B cell (primary cell): Measurements from ENCODE around the gene ADD3. TPM values are rescaled to one million over a fixed set of nuclear protein-coding genes. Genes with fewer than 3 reads are reported as not detected.
A peak's percentile ranks its signal among the peaks of the same experiment; 100 is the strongest.

Source experiments
- ATAC-seq: fragments of 200-7000 bp; cut with Tn5 transposase; one replicate; pipeline ENCODE4 v1.10.0; 2021; ENCODE audit warnings: low read depth, mild to moderate bottlenecking, moderate number of reproducible peaks, moderate library complexity
- CTCF ChIA-PET: fragments of 350-600 bp; sonication (Branson Sonifier 250); formaldehyde crosslinking; loops from one replicate; lab custom pipeline; 2021; ENCODE audit warnings: antibody characterized with exemption, inconsistent platforms; lab: Charles Lee
- POLR2A ChIA-PET: fragments of 350-600 bp; sonication (Branson Sonifier 250); formaldehyde crosslinking; loops from one replicate; lab custom pipeline; 2021; ENCODE audit warnings: antibody characterized with exemption; lab: Charles Lee
- DNase-seq: peaks from one replicate; pipeline ENCODE4 v3.0.0; 2013
- H2AFZ ChIP-seq: 2 replicates; pipeline ENCODE4 v1.6.1; 2012; ENCODE audit warnings: mild to moderate bottlenecking, low read depth, low read length; ENCODE audit not compliant: insufficient read depth, poor library complexity, severe bottlenecking
- H3K27ac ChIP-seq, 2 donors: 1 replicate in 1 of 2; 2 replicates in 1 of 2; pipeline ENCODE4 v1.5.1; 2012 to 2013; ENCODE audit warnings: low read length in 2 of 2, mild to moderate bottlenecking in 2 of 2, moderate library complexity in 1 of 2
- H3K27me3 ChIP-seq, 4 experiments: fragments of 200-600 bp in 1 of 4; sonication (generic) in 1 of 4; replicated peaks in 1 of 4; 1 replicate in 2 of 4; 2 replicates in 2 of 4; pipeline versions ENCODE4 v1.6.1 to v1.7.0; 2013 to 2016; ENCODE audit warnings: low read length in 3 of 4, mild to moderate bottlenecking in 2 of 4, mixed read lengths in 1 of 4, moderate library complexity in 1 of 4; ENCODE audit not compliant: insufficient read depth in 4 of 4, control insufficient read depth in 3 of 4; ENCODE audit errors: control extremely low read depth in 1 of 4
- H3K36me3 ChIP-seq, 2 experiments: replicated peaks in 1 of 2; 1 replicate in 1 of 2; 2 replicates in 1 of 2; pipeline versions ENCODE4 v1.6.1 to v1.7.1; 2013; ENCODE audit warnings: low read length in 1 of 2; ENCODE audit not compliant: insufficient read depth in 2 of 2, control insufficient read depth in 1 of 2; ENCODE audit errors: control extremely low read depth in 1 of 2, extremely low read depth in 1 of 2
- H3K4me1 ChIP-seq, 2 donors: fragments of 200-600 bp in 1 of 2; sonication (generic) in 1 of 2; 1 replicate in 1 of 2; 2 replicates in 1 of 2; pipeline versions ENCODE4 v1.5.1 to v1.6.1; 2013 to 2017; ENCODE audit warnings: low read length in 2 of 2; ENCODE audit not compliant: control insufficient read depth in 2 of 2, insufficient read depth in 2 of 2
- H3K4me2 ChIP-seq: replicated peaks from 2 replicates; pipeline ENCODE3; 2012; ENCODE audit warnings: mild to moderate bottlenecking, low read depth, low read length; ENCODE audit not compliant: poor library complexity, severe bottlenecking
- H3K4me3 ChIP-seq, 5 experiments: fragments of 200-600 bp in 1 of 5; sonication (generic) in 1 of 5; 1 replicate in 3 of 5; 2 replicates in 2 of 5; pipeline versions ENCODE4 v1.5.1 to v1.7.0; 2011 to 2016; ENCODE audit warnings: low read length in 4 of 5, mild to moderate bottlenecking in 4 of 5, low read depth in 2 of 5, control low read depth in 1 of 5, moderate library complexity in 1 of 5; ENCODE audit not compliant: insufficient read depth in 1 of 5; ENCODE audit errors: control extremely low read depth in 1 of 5, extremely low read depth in 1 of 5
- H3K79me2 ChIP-seq: fragments of 200-600 bp; sonication (generic); one replicate; pipeline ENCODE4 v1.6.0; 2016; ENCODE audit warnings: low read length; ENCODE audit not compliant: control insufficient read depth, insufficient read depth
- H3K9ac ChIP-seq: fragments of 200-600 bp; sonication (generic); 2 replicates; pipeline ENCODE4 v1.6.1; 2017; ENCODE audit warnings: mild to moderate bottlenecking, low read length, moderate library complexity
- H3K9me3 ChIP-seq, 3 donors: one replicate each; pipeline versions ENCODE4 v1.6.1 to v1.7.1; 2013; ENCODE audit warnings: low read length in 2 of 3; ENCODE audit not compliant: control insufficient read depth in 2 of 3, insufficient read depth in 1 of 3; ENCODE audit errors: control extremely low read depth in 1 of 3
- H4K20me1 ChIP-seq: 2 replicates; pipeline ENCODE4 v1.6.0; 2012; ENCODE audit warnings: mild to moderate bottlenecking, low read length; ENCODE audit not compliant: insufficient read depth, control insufficient read depth, poor library complexity, severe bottlenecking
- H3K27ac Mint-ChIP-seq: one replicate; pipeline ENCODE4 v1.8.0; 2021; ENCODE audit warnings: mixed read lengths
- H3K27me3 Mint-ChIP-seq: one replicate; pipeline ENCODE4 v1.8.0; 2021; ENCODE audit warnings: mixed read lengths
- H3K4me1 Mint-ChIP-seq: one replicate; pipeline ENCODE4 v1.8.0; 2021; ENCODE audit warnings: mixed read lengths
- H3K4me3 Mint-ChIP-seq: one replicate; pipeline ENCODE4 v1.8.0; 2021; ENCODE audit warnings: mixed read lengths
- H3K9me3 Mint-ChIP-seq: one replicate; pipeline ENCODE4 v1.8.0; 2022; ENCODE audit warnings: mixed read lengths; ENCODE audit not compliant: insufficient read depth
- CTCF ChIP-seq: fragments of 200-600 bp; IDR thresholded peaks from one replicate; pipeline ENCODE4 v1.8.0; 2022; ENCODE audit warnings: antibody characterized with exemption, mild to moderate bottlenecking
- EZH2 ChIP-seq: IDR thresholded peaks from 2 replicates; pipeline ENCODE4 v1.6.1; 2012; ENCODE audit warnings: borderline replicate concordance, low read depth, mild to moderate bottlenecking, moderate library complexity, low read length; ENCODE audit not compliant: insufficient read depth, poor library complexity, severe bottlenecking
- WGBS: methylation state at CpG from one replicate; pipeline ENCODE4 v1.1.5; 2013; ENCODE audit warnings: missing lambda C conversion rate; ENCODE audit not compliant: insufficient coverage; 5-methylcytosine and 5-hydroxymethylcytosine counted together
- intact Hi-C: fragments of 100-400 bp; cut with micrococcal nuclease; formaldehyde crosslinking; loops from one replicate; pipeline ENCODE4 v1.10.0; 2022
- polyA plus RNA-seq: library from polyadenylated mRNA; depleted of rRNA; stranded (reverse); fragments of >200 nt; gene quantifications from 2 replicates; pipeline ENCODE4 v1.2.3, GENCODE V29; 2012
- total RNA-seq, 2 donors: library from RNA; stranded (reverse); fragments of 120-200 nt in 1 of 2; gene quantifications; 1 replicate in 1 of 2; 2 replicates in 1 of 2; pipeline versions ENCODE4 v1.2.3 to v1.2.4, GENCODE V29; 2013 to 2022

Gene ADD3
- total and polyA plus RNA-seq, 2 donors (not counting 1 experiment from before 2014, with no cell fraction given): 156 to 185 TPM

DNA sequence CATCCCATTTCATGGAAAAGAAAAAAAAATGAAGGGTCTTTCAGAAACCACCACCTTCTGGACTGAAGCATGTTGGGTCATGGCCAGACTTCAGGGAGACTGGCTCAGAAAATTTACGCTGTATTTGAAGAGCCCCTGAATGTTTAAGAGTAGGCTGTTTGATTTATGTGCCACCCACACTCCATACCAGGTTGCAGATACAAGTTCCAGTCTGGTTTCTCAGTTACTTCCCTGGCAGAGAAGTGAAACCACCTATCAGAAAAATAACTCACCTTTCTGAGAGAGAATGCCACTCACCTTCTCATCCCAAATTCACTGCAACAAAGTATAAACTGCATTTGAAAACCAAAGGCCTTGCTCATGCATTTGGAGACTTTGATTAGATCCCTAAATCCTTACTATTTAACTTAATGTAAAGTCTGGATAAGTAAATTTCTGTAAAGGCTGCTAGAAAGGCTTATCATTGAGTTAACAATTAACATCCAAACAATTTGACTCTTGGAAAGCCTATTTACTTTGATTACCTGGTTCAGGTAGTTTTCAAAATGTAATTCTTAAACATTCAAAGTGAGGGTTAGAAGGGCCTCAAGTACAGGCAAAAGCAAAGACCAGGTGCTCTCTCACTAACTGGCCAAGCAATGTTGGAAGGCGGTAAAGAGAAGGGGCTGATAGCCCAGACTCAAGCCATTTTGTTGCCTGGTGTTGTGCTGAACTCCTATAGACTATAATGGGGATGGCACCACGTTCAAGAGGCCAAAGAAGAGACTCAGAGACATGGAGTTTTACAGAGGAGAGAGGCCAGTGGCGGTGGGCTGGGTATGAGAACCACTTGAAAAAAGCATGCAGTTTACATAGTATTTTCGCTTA is 12.8 kb upstream of the ADD3 start:
- peak overlapping the region in 1 of 2 donors; percentile 34 for H3K27ac ChIP-seq
- no peak overlapping the region for H3K4me3 ChIP-seq
- peaks cover 48% of the 10 kb centered on the region for H3K4me1 Mint-ChIP-seq
- DNase-seq (peak; percentile 12), ATAC-seq (no peak)
- peak overlapping the region; percentile 12 for H3K27ac Mint-ChIP-seq
- H4K20me1 ChIP-seq: no peaks in the 10 kb centered on the region
- ChIA-PET CTCF (no interaction called here), POLR2A (no interaction called here)
- H3K9me3 Mint-ChIP-seq: no peaks in the 10 kb centered on the region
- 96% methylated on average over 4 of the region's 5 CpGs for WGBS
- H3K36me3 ChIP-seq: no peaks in the 10 kb centered on the region
- H3K79me2 ChIP-seq: no peaks in the 10 kb centered on the region
- intact Hi-C loops: no loop called here
- H3K4me2 ChIP-seq: peak overlapping the region; percentile 5
- no peak overlapping the region for H3K4me3 Mint-ChIP-seq
- no peaks in the 10 kb centered on the region for H3K27me3 Mint-ChIP-seq
- peaks cover 36 to 39% of the 10 kb centered on the region in 2 donors for H3K4me1 ChIP-seq
- TF ChIP-seq CTCF (no peak), EZH2 (no peak)
- H3K9ac ChIP-seq: no peak overlapping the region
- H3K9me3 ChIP-seq: no peaks in the 10 kb centered on the region
- H3K27me3 ChIP-seq: no peaks in the 10 kb centered on the region
- H2AFZ ChIP-seq: no peak overlapping the region

DNA sequence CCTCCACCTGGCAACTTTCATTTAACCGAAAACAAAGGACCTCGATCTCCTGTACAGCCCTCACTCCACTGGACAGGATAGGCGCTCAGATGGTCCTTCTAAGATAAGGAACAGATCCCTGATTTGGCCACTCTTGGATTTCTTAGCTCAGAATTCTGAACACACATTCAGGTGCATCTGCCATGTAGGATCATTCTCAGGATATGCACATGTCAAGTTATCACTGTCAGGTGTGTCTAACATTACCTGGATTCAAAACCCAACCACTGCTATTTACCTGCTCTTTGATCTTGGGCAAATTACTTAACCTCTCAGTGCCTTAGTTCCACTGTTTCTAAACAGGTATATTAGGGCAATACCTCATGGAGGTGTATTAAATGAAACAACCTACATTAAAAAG is 12.2 kb upstream of the ADD3 start:
- H3K9me3 ChIP-seq: no peaks in the 10 kb centered on the region
- no peaks in the 10 kb centered on the region for H3K79me2 ChIP-seq
- H3K27me3 ChIP-seq: no peaks in the 10 kb centered on the region
- no peak overlapping the region for H3K4me3 Mint-ChIP-seq
- H3K27ac ChIP-seq: peak overlapping the region in 1 of 2 donors; percentile 34
- H3K9me3 Mint-ChIP-seq: no peaks in the 10 kb centered on the region
- H3K4me2 ChIP-seq: peak overlapping the region; percentile 67
- 100% methylated on average over 3 of the region's 3 CpGs for WGBS
- no peak for TF ChIP-seq CTCF
- ATAC-seq (no peak), DNase-seq (no peak)
- H4K20me1 ChIP-seq: no peaks in the 10 kb centered on the region
- H3K27ac Mint-ChIP-seq: no peak overlapping the region
- POLR2A ChIA-PET: no interaction called here
- H3K9ac ChIP-seq: no peak overlapping the region
- H3K4me3 ChIP-seq: no peak overlapping the region
- intact Hi-C loops: no loop called here
- no peaks in the 10 kb centered on the region for H3K36me3 ChIP-seq
- CTCF ChIA-PET: no interaction called here
- no peak overlapping the region for H2AFZ ChIP-seq
- H3K4me1 Mint-ChIP-seq: peaks cover 48% of the 10 kb centered on the region
- peaks cover 36 to 39% of the 10 kb centered on the region in 2 donors for H3K4me1 ChIP-seq
- H3K27me3 Mint-ChIP-seq: no peaks in the 10 kb centered on the region
